ENCODE results near the gene TMEM201.

DNA sequence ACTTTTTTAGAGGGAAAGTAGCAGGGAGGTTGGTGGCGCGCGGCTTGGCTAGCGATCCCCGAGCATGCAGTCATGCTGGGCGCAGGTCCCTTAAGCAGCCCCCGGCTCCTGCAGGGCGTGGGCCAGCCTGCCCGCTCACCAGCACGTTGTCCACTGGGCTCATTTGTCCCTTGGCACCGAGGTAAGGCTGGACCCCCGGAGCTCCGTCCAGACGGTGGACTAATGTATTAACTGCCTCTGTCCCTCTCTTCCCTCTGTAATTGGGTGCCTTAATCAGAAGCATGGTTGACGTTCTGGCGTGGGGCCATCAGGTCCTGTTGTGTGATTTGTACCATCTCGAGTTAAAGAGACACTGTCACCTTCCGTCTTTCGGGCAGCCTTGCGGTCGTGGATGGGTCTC, 17.7 kb downstream of the TMEM201 start:
- TF ChIP-seq, protein P1, sequence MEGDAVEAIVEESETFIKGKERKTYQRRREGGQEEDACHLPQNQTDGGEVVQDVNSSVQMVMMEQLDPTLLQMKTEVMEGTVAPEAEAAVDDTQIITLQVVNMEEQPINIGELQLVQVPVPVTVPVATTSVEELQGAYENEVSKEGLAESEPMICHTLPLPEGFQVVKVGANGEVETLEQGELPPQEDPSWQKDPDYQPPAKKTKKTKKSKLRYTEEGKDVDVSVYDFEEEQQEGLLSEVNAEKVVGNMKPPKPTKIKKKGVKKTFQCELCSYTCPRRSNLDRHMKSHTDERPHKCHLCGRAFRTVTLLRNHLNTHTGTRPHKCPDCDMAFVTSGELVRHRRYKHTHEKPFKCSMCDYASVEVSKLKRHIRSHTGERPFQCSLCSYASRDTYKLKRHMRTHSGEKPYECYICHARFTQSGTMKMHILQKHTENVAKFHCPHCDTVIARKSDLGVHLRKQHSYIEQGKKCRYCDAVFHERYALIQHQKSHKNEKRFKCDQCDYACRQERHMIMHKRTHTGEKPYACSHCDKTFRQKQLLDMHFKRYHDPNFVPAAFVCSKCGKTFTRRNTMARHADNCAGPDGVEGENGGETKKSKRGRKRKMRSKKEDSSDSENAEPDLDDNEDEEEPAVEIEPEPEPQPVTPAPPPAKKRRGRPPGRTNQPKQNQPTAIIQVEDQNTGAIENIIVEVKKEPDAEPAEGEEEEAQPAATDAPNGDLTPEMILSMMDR (IDR thresholded peaks at IDR 0.05): no peak
- TF ChIP-seq POLR2A (IDR thresholded peaks at IDR 0.05): no peak

Measured in heart left ventricle (tissue), 13 donors.